GM23338 (cell line): ENCODE measurements around the gene TRMT44.

Source experiments
- CTCF ChIP-seq, 2 experiments: fragments of 200-600 bp in 1 of 2; sonication (generic) in 1 of 2; conservative IDR thresholded peaks; 2 replicates each; pipeline versions ENCODE4 v1.5.1 to v1.6.1; 2016 to 2017; ENCODE audit warnings: antibody characterized with exemption in 2 of 2, low read depth in 2 of 2, mild to moderate bottlenecking in 2 of 2, moderate library complexity in 1 of 2
- EZH2 ChIP-seq: fragments of 200-600 bp; sonication (generic); IDR thresholded peaks from one replicate; pipeline ENCODE4 v1.8.0; 2017; ENCODE audit warnings: antibody characterized with exemption, mild to moderate bottlenecking, low read depth; ENCODE audit not compliant: unreplicated experiment
- NANOG ChIP-seq: IDR thresholded peaks from 2 replicates; pipeline ENCODE4 v1.6.1; 2016; ENCODE audit warnings: antibody characterized with exemption, borderline replicate concordance
- TF ChIP-seq, protein P1 (sequence below): fragments of 250-450 bp; sonication (Bioruptor Pico); IDR thresholded peaks from 2 replicates; pipeline ENCODE4 v1.5.0; 2020; ENCODE audit warnings: mild to moderate bottlenecking, moderate library complexity

DNA sequence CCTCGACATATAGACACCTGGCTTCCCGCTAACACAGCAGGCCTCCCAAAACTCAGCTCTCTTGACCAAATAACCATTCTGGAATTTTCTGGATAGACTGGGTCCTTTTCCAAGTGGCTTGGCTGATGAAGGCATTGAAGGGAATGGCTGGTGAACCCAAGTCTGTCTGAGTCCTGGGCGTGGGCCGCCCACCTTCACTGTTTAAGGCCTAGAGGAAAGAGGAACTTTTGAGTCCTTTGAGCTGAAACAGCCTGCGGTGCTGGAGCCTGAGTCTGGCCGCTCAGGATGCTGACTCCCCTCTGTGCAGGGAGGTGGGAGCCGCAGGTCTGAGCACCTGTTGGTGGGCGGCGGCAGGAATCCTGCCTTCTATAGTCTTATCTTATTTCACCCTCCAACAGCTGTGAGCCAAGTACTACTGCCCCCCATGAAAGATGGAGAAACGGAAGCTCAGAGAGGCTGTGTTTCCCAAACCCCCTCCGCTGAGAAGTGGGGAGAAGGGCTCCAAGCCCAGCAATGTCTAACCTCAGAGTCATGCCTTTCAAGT is 23.4 kb upstream of the TRMT44 start:
- no peak for TF ChIP-seq CTCF (conservative IDR thresholded peaks at IDR 0.05; ENCODE audit: low read depth in 2 of 2)
- no peak for TF ChIP-seq EZH2
- TF ChIP-seq NANOG: no peak
- TF ChIP-seq, protein P1, sequence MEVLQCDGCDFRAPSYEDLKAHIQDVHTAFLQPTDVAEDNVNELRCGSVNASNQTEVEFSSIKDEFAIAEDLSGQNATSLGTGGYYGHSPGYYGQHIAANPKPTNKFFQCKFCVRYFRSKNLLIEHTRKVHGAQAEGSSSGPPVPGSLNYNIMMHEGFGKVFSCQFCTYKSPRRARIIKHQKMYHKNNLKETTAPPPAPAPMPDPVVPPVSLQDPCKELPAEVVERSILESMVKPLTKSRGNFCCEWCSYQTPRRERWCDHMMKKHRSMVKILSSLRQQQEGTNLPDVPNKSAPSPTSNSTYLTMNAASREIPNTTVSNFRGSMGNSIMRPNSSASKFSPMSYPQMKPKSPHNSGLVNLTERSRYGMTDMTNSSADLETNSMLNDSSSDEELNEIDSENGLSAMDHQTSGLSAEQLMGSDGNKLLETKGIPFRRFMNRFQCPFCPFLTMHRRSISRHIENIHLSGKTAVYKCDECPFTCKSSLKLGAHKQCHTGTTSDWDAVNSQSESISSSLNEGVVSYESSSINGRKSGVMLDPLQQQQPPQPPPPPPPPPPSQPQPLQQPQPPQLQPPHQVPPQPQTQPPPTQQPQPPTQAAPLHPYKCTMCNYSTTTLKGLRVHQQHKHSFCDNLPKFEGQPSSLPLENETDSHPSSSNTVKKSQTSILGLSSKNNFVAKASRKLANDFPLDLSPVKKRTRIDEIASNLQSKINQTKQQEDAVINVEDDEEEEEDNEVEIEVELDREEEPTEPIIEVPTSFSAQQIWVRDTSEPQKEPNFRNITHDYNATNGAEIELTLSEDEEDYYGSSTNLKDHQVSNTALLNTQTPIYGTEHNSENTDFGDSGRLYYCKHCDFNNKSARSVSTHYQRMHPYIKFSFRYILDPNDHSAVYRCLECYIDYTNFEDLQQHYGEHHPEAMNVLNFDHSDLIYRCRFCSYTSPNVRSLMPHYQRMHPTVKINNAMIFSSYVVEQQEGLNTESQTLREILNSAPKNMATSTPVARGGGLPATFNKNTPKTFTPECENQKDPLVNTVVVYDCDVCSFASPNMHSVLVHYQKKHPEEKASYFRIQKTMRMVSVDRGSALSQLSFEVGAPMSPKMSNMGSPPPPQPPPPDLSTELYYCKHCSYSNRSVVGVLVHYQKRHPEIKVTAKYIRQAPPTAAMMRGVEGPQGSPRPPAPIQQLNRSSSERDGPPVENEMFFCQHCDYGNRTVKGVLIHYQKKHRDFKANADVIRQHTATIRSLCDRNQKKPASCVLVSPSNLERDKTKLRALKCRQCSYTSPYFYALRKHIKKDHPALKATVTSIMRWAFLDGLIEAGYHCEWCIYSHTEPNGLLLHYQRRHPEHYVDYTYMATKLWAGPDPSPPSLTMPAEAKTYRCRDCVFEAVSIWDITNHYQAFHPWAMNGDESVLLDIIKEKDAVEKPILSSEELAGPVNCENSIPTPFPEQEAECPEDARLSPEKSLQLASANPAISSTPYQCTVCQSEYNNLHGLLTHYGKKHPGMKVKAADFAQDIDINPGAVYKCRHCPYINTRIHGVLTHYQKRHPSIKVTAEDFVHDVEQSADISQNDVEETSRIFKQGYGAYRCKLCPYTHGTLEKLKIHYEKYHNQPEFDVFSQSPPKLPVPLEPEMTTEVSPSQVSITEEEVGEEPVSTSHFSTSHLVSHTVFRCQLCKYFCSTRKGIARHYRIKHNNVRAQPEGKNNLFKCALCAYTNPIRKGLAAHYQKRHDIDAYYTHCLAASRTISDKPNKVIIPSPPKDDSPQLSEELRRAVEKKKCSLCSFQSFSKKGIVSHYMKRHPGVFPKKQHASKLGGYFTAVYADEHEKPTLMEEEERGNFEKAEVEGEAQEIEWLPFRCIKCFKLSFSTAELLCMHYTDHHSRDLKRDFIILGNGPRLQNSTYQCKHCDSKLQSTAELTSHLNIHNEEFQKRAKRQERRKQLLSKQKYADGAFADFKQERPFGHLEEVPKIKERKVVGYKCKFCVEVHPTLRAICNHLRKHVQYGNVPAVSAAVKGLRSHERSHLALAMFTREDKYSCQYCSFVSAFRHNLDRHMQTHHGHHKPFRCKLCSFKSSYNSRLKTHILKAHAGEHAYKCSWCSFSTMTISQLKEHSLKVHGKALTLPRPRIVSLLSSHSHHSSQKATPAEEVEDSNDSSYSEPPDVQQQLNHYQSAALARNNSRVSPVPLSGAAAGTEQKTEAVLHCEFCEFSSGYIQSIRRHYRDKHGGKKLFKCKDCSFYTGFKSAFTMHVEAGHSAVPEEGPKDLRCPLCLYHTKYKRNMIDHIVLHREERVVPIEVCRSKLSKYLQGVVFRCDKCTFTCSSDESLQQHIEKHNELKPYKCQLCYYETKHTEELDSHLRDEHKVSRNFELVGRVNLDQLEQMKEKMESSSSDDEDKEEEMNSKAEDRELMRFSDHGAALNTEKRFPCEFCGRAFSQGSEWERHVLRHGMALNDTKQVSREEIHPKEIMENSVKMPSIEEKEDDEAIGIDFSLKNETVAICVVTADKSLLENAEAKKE (CRISPR knock-in tag): no peak
